DMS153 treated with DMSO at 0.1 percent for 48 hours (cell line): ENCODE results near the gene SLC26A6.

ENCODE experiments used
- DNase-seq: peaks from one replicate; lab custom pipeline; 2025; ENCODE audit not compliant: unreplicated experiment; lab: John Stamatoyannopoulos, UW

The SLC26A6 gene

GRCh38 chr3:48635222-48636021 is at the start of gene SLC26A6:
Gene SLC26A6, minus strand, starts transcription at chr3:48635461. Its CDS starts 68 bp downstream, at chr3:48635393.
- DNase-seq, result peak; percentile 48

- DNase-seq, result no peak
Measured at GRCh38 chr3:48684480-48685143, 49.4 kb upstream of the SLC26A6 start.

GRCh38 chr3:48684054-48684349 is 48.7 kb upstream of the SLC26A6 start:
- DNase-seq, result no peak

- no peak for DNase-seq
Measured at GRCh38 chr3:48682786-48683185, 47.5 kb upstream of the SLC26A6 start.

- no peak for DNase-seq
Measured at GRCh38 chr3:48681974-48682610, 46.8 kb upstream of the SLC26A6 start.

GRCh38 chr3:48681541-48681880 is 46.2 kb upstream of the SLC26A6 start:
- no peak for DNase-seq

- DNase-seq, result no peak
Measured at GRCh38 chr3:48680811-48681540, 45.7 kb upstream of the SLC26A6 start.

- DNase-seq, result no peak
Measured at GRCh38 chr3:48679411-48680391, 44.4 kb upstream of the SLC26A6 start.

GRCh38 chr3:48678566-48679380 is 43.5 kb upstream of the SLC26A6 start:
- no peak for DNase-seq

- DNase-seq, result no peak
Measured at GRCh38 chr3:48678056-48678455, 42.8 kb upstream of the SLC26A6 start.

- no peak for DNase-seq
Measured at GRCh38 chr3:48674505-48674904, 39.2 kb upstream of the SLC26A6 start.

GRCh38 chr3:48672522-48672921 is 37.3 kb upstream of the SLC26A6 start:
- DNase-seq, result no peak

- no peak for DNase-seq
Measured at GRCh38 chr3:48664929-48665328, 29.7 kb upstream of the SLC26A6 start.

GRCh38 chr3:48664313-48664644 is 29.0 kb upstream of the SLC26A6 start:
- DNase-seq, result no peak

- DNase-seq, result peak; percentile 65
Measured at GRCh38 chr3:48663489-48664312, 28.4 kb upstream of the SLC26A6 start.

GRCh38 chr3:48662753-48663488 is 27.7 kb upstream of the SLC26A6 start, which contains the start of gene CELSR3:
Gene CELSR3, minus strand, starts transcription at chr3:48662886. Its CDS starts 252 bp downstream, at chr3:48662634.
- DNase-seq, result peak; percentile 48

- DNase-seq, result no peak
Measured at GRCh38 chr3:48662145-48662752, 27.0 kb upstream of the SLC26A6 start.
